Ishikawa (cell line): ENCODE results near the gene TMEM80.

Experiments
- CEBPB ChIP-seq: IDR thresholded peaks from 2 replicates; pipeline ENCODE4 v1.6.1; 2012
- CREB1 ChIP-seq: IDR thresholded peaks from 2 replicates; pipeline ENCODE4 v1.6.1; 2012; ENCODE audit warnings: low read depth
- EGR1 ChIP-seq: IDR thresholded peaks from 2 replicates; pipeline ENCODE4 v1.6.1; 2012
- EP300 ChIP-seq: IDR thresholded peaks from 2 replicates; pipeline ENCODE4 v1.6.1; 2012; ENCODE audit warnings: borderline replicate concordance
- FOXM1 ChIP-seq: IDR thresholded peaks from 2 replicates; pipeline ENCODE4 v1.6.1; 2012; ENCODE audit warnings: low read depth, borderline replicate concordance
- MAX ChIP-seq: IDR thresholded peaks from 2 replicates; pipeline ENCODE4 v1.6.1; 2012
- NFIC ChIP-seq: IDR thresholded peaks from 2 replicates; pipeline ENCODE4 v1.6.1; 2012
- RAD21 ChIP-seq: IDR thresholded peaks from 2 replicates; pipeline ENCODE4 v1.6.1; 2012; ENCODE audit warnings: low read depth
- REST ChIP-seq: IDR thresholded peaks from 2 replicates; pipeline ENCODE4 v1.6.1; 2012; ENCODE audit warnings: low read depth, mild to moderate bottlenecking
- TAF1 ChIP-seq: IDR thresholded peaks from 2 replicates; pipeline ENCODE4 v1.6.1; 2012; ENCODE audit warnings: low read depth, mild to moderate bottlenecking
- TCF12 ChIP-seq: IDR thresholded peaks from 2 replicates; pipeline ENCODE4 v1.6.1; 2012; ENCODE audit warnings: low read depth
- TEAD4 ChIP-seq: IDR thresholded peaks from 2 replicates; pipeline ENCODE4 v1.6.1; 2012
- USF1 ChIP-seq: IDR thresholded peaks from 2 replicates; pipeline ENCODE4 v1.6.1; 2012
- YY1 ChIP-seq: IDR thresholded peaks from 2 replicates; pipeline ENCODE4 v1.6.1; 2012; ENCODE audit warnings: low read depth
- ZBTB7A ChIP-seq: IDR thresholded peaks from 2 replicates; pipeline ENCODE4 v1.6.1; 2012; ENCODE audit warnings: low read depth

The TMEM80 gene

GRCh38 chr11:704781-705645 lies 9.4 kb downstream of the TMEM80 start:
- TF ChIP-seq CREB1 (no peak), EGR1 (no peak), USF1 (0 out of 2 replicates have a peak, but pooled peaks have one; percentile 16), YY1 (peak; percentile 70; the same call in 1 of the 2 replicates), FOXM1 (no peak), RAD21 (no peak), ZBTB7A (no peak; the same call in 1 of the 2 replicates), REST (no peak), NFIC (peak; percentile 33; the same call in 1 of the 2 replicates), MAX (peak; percentile 52), EP300 (peak; percentile 43; the same call in 1 of the 2 replicates), CEBPB (no peak), TAF1 (peak; percentile 49; the same call in 1 of the 2 replicates), TEAD4 (no peak; the same call in 1 of the 2 replicates), TCF12 (no peak)

GRCh38 chr11:705646-706438 lies 10.2 kb downstream of the TMEM80 start, which contains the start of gene EPS8L2:
Gene EPS8L2, plus strand, starts transcription at chr11:706231. Its CDS starts 3,177 bp downstream, at chr11:709408.
- peak; percentile 90 for TF ChIP-seq EGR1
- no peak for TF ChIP-seq ZBTB7A
- TF ChIP-seq MAX, result no peak
- 0 out of 2 replicates have a peak, but pooled peaks have one; percentile 29 for TF ChIP-seq YY1
- no peak for TF ChIP-seq REST
- no peak for TF ChIP-seq EP300

- TF ChIP-seq ZBTB7A (0 out of 2 replicates have a peak, but pooled peaks have one; percentile 1), TAF1 (no peak)
Measured at GRCh38 chr11:706439-706956, 10.9 kb downstream of the TMEM80 start.

- TF ChIP-seq CREB1, result no peak; the same call in 1 of the 2 replicates
- peak; percentile 23; the same call in 1 of the 2 replicates for TF ChIP-seq ZBTB7A
- peak; percentile 0; the same call in 1 of the 2 replicates for TF ChIP-seq TAF1
- TF ChIP-seq NFIC, result peak; percentile 43; the same call in 1 of the 2 replicates
- no peak for TF ChIP-seq CEBPB
- no peak for TF ChIP-seq REST
- TF ChIP-seq EGR1, result no peak
- no peak for TF ChIP-seq TCF12
- no peak for TF ChIP-seq RAD21
- no peak for TF ChIP-seq YY1
- TF ChIP-seq EP300, result no peak; the same call in 1 of the 2 replicates
- no peak for TF ChIP-seq MAX
- TF ChIP-seq FOXM1, result no peak; the same call in 1 of the 2 replicates
- no peak; the same call in 1 of the 2 replicates for TF ChIP-seq USF1
- TF ChIP-seq TEAD4, result peak; percentile 78
Measured at GRCh38 chr11:706957-707816, 11.6 kb downstream of the TMEM80 start.
